ENCODE results near the gene KMT2E.

DNA sequence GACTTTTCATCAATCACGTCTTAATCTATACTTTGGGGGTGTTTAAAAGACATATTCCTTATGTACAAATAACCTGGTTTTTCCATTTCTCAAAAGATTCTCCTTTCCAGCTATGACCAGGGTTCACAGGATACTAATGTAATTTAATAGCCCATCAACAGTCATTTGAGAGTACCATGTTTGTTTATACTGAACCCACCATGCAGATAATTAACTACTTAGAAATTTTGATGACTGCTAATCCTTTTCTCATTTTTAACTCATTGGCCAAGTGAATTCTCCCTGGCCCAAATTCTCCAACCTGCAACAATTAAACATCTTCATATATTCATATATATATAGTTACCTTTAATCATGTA, 28.8 kb upstream of the KMT2E start:
- TF ChIP-seq CTCF (IDR thresholded peaks at IDR 0.05) (no peak), EZH2 (IDR thresholded peaks at IDR 0.05; ENCODE audit: borderline replicate concordance, insufficient read depth, low read depth, low read length, poor library complexity, severe bottlenecking) (no peak)
